ENCODE results near the gene NFATC1.

NFATC1 gene

GRCh38 chr18:79423211-79424007, 27.7 kb downstream of the NFATC1 start:
- DNase-seq (ENCODE audit: low spot score), result no peak
- peak overlapping the region in 1 of 2 donors; percentile 12 for H3K27ac ChIP-seq
- no peak for TF ChIP-seq CTCF (IDR thresholded peaks at IDR 0.05)
- no peak overlapping the region for H3K4me3 ChIP-seq

- TF ChIP-seq CTCF (IDR thresholded peaks at IDR 0.05), result no peak
- peak overlapping the region in 1 of 2 donors; percentile 45 for H3K27ac ChIP-seq
- no peak overlapping the region for H3K4me3 ChIP-seq
- DNase-seq (ENCODE audit: low spot score), result no peak
Observed at GRCh38 chr18:79424008-79424565, 28.4 kb downstream of the NFATC1 start.

GRCh38 chr18:79424880-79425568, 29.3 kb downstream of the NFATC1 start:
- Histone ChIP-seq H3K4me3 (no peak overlapping the region), H3K27ac (no peak overlapping the region)
- DNase-seq (ENCODE audit: low spot score), result no peak
- TF ChIP-seq CTCF (IDR thresholded peaks at IDR 0.05), result no peak

- TF ChIP-seq CTCF (IDR thresholded peaks at IDR 0.05), result no peak
- DNase-seq (ENCODE audit: low spot score), result no peak
- Histone ChIP-seq H3K27ac (no peak overlapping the region), H3K4me3 (no peak overlapping the region)
Observed at GRCh38 chr18:79425569-79425886, 29.8 kb downstream of the NFATC1 start.

- no peak overlapping the region for H3K27ac ChIP-seq
- no peak for TF ChIP-seq CTCF (IDR thresholded peaks at IDR 0.05)
- H3K4me3 ChIP-seq, result no peak overlapping the region
- no peak for DNase-seq (ENCODE audit: low spot score)
Observed at GRCh38 chr18:79426376-79427300, 30.9 kb downstream of the NFATC1 start.

- DNase-seq (ENCODE audit: low spot score), result no peak
- no peak overlapping the region for H3K4me3 ChIP-seq
- no peak for TF ChIP-seq CTCF (IDR thresholded peaks at IDR 0.05)
Observed at GRCh38 chr18:79427368-79428225, 31.9 kb downstream of the NFATC1 start.

More at GRCh38 chr18:79427368-79428225, 31.9 kb downstream of the NFATC1 start:
- H3K27ac ChIP-seq, result no peak overlapping the region

Data from coronary artery (tissue), 2 donors.